Measurements from ENCODE around the gene PEPD.

DNA sequence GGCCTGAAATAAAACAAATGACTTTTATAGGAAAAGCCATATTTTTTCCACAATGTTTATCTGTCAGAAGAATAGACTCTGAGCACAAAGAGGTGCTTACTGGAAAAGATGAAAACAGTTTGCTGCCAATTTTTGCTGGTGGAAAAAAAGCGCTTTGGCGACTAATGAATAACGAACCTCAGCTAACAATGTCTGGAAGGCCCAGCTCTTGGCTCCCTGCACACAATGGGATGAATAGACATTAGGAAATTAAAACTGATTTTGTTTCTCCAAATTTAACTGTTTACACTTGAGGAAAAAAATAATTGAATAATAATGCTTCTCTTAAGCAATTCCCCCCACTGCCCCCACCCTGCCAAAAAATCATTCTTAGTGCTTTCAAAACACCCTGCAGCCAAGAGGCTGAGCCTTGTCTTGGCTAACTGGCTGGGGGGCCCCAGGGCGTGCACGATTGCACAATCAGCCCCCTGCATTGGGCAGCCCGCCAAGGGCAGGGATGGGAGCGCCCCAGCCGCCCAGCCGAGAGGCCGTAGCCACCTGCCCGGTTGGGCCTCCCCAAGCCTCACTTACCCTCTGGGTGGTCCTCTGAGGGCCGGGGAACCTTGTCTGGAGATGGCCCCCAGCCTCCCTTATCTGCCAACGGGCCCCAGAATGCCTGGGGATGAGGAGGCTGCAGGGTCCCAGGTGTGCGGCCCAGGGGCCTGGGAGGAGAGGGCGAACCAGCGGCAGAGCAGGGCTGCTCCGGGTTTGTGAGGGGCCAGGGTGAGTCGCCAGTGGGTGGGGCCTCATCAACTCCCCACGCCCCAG, 131.3 kb downstream of the PEPD start:
- no peak for TF ChIP-seq TEAD4 (CRISPR knock-in tag; IDR thresholded peaks at IDR 0.05)
- TF ChIP-seq, protein P1, sequence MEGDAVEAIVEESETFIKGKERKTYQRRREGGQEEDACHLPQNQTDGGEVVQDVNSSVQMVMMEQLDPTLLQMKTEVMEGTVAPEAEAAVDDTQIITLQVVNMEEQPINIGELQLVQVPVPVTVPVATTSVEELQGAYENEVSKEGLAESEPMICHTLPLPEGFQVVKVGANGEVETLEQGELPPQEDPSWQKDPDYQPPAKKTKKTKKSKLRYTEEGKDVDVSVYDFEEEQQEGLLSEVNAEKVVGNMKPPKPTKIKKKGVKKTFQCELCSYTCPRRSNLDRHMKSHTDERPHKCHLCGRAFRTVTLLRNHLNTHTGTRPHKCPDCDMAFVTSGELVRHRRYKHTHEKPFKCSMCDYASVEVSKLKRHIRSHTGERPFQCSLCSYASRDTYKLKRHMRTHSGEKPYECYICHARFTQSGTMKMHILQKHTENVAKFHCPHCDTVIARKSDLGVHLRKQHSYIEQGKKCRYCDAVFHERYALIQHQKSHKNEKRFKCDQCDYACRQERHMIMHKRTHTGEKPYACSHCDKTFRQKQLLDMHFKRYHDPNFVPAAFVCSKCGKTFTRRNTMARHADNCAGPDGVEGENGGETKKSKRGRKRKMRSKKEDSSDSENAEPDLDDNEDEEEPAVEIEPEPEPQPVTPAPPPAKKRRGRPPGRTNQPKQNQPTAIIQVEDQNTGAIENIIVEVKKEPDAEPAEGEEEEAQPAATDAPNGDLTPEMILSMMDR (IDR thresholded peaks at IDR 0.05): no peak
- no peak for TF ChIP-seq JUN (CRISPR knock-in tag; IDR thresholded peaks at IDR 0.05)
- no peak for TF ChIP-seq ZNF671 (CRISPR knock-in tag; IDR thresholded peaks at IDR 0.05)
- TF ChIP-seq, protein P2, sequence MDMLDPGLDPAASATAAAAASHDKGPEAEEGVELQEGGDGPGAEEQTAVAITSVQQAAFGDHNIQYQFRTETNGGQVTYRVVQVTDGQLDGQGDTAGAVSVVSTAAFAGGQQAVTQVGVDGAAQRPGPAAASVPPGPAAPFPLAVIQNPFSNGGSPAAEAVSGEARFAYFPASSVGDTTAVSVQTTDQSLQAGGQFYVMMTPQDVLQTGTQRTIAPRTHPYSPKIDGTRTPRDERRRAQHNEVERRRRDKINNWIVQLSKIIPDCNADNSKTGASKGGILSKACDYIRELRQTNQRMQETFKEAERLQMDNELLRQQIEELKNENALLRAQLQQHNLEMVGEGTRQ (CRISPR knock-in tag; IDR thresholded peaks at IDR 0.05): no peak
- TF ChIP-seq, protein P3, sequence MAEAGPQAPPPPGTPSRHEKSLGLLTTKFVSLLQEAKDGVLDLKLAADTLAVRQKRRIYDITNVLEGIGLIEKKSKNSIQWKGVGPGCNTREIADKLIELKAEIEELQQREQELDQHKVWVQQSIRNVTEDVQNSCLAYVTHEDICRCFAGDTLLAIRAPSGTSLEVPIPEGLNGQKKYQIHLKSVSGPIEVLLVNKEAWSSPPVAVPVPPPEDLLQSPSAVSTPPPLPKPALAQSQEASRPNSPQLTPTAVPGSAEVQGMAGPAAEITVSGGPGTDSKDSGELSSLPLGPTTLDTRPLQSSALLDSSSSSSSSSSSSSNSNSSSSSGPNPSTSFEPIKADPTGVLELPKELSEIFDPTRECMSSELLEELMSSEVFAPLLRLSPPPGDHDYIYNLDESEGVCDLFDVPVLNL (CRISPR knock-in tag; IDR thresholded peaks at IDR 0.05; ENCODE audit: borderline replicate concordance, low read depth): no peak
- TF ChIP-seq, protein P4, sequence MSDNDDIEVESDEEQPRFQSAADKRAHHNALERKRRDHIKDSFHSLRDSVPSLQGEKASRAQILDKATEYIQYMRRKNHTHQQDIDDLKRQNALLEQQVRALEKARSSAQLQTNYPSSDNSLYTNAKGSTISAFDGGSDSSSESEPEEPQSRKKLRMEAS (CRISPR knock-in tag; IDR thresholded peaks at IDR 0.05): no peak
- no peak for TF ChIP-seq SP1 (CRISPR knock-in tag; conservative IDR thresholded peaks at IDR 0.05)
- TF ChIP-seq E2F1 (CRISPR knock-in tag; IDR thresholded peaks at IDR 0.05): no peak
- no peak for TF ChIP-seq RELA (CRISPR knock-in tag; IDR thresholded peaks at IDR 0.05; ENCODE audit: borderline replicate concordance)

Measured in WTC11 (cell line).